ENCODE data around the gene CACNA1G.

The CACNA1G gene

GRCh38 chr17:50612281-50612680 is 51.8 kb downstream of the CACNA1G start:
- DNase-seq (ENCODE audit: low read depth, low spot score): no peak
- in situ Hi-C loops (cut with HindIII; ENCODE audit: low sequenced_read_pairs): no loop called here
- H3K4me3 ChIP-seq (ENCODE audit: low read depth, low read length): no peak overlapping the region
- TF ChIP-seq CTCF (IDR thresholded peaks at IDR 0.05; ENCODE audit: low read depth, low read length): no peak

- H3K4me3 ChIP-seq (ENCODE audit: low read depth, low read length): no peak overlapping the region
- no peak for DNase-seq (ENCODE audit: low read depth, low spot score)
- in situ Hi-C loops (cut with HindIII; ENCODE audit: low sequenced_read_pairs): no loop called here
- TF ChIP-seq CTCF (IDR thresholded peaks at IDR 0.05; ENCODE audit: low read depth, low read length): no peak
Measured at GRCh38 chr17:50613007-50613992, 52.8 kb downstream of the CACNA1G start.

GRCh38 chr17:50614471-50615051 is 54.0 kb downstream of the CACNA1G start:
- TF ChIP-seq CTCF (IDR thresholded peaks at IDR 0.05; ENCODE audit: low read depth, low read length): no peak
- DNase-seq (ENCODE audit: low read depth, low spot score): no peak
- in situ Hi-C loops (cut with HindIII; ENCODE audit: low sequenced_read_pairs): no loop called here
- H3K4me3 ChIP-seq (ENCODE audit: low read depth, low read length): no peak overlapping the region

- no peak for DNase-seq (ENCODE audit: low read depth, low spot score)
- in situ Hi-C loops (cut with HindIII; ENCODE audit: low sequenced_read_pairs): no loop called here
- TF ChIP-seq CTCF (IDR thresholded peaks at IDR 0.05; ENCODE audit: low read depth, low read length): no peak
- no peak overlapping the region for H3K4me3 ChIP-seq (ENCODE audit: low read depth, low read length)
Measured at GRCh38 chr17:50615828-50616227, 55.3 kb downstream of the CACNA1G start.

GRCh38 chr17:50618300-50618699 is 57.8 kb downstream of the CACNA1G start:
- TF ChIP-seq CTCF (IDR thresholded peaks at IDR 0.05; ENCODE audit: low read depth, low read length): no peak
- DNase-seq (ENCODE audit: low read depth, low spot score): no peak
- no peak overlapping the region for H3K4me3 ChIP-seq (ENCODE audit: low read depth, low read length)
- in situ Hi-C loops (cut with HindIII; ENCODE audit: low sequenced_read_pairs): no loop called here

- in situ Hi-C loops (cut with HindIII; ENCODE audit: low sequenced_read_pairs): no loop called here
- no peak for DNase-seq (ENCODE audit: low read depth, low spot score)
- TF ChIP-seq CTCF (IDR thresholded peaks at IDR 0.05; ENCODE audit: low read depth, low read length): no peak
- no peak overlapping the region for H3K4me3 ChIP-seq (ENCODE audit: low read depth, low read length)
Measured at GRCh38 chr17:50618941-50619340, 58.4 kb downstream of the CACNA1G start.

Data from astrocyte of the spinal cord (primary cell).